Liver (tissue), 9 donors: Measurements from ENCODE around the gene PSMD5. TPM values are rescaled to one million over a fixed set of nuclear protein-coding genes. Genes with fewer than 3 reads are reported as not detected.

ENCODE experiments used
- DNase-seq: peaks from one replicate; pipeline ENCODE4 v3.0.0-alpha.2; 2017; ENCODE audit warnings: low spot score
- H3K27ac ChIP-seq, 2 donors: one replicate each; pipeline ENCODE4 v1.7.0; 2013; ENCODE audit warnings: inconsistent platforms in 2 of 2, low read length in 2 of 2, control low read depth in 1 of 2, low read depth in 1 of 2, mild to moderate bottlenecking in 1 of 2
- H3K27me3 ChIP-seq, 4 donors: one replicate each; pipeline versions ENCODE4 v1.6.1 to v1.7.0; 2013; ENCODE audit warnings: low read length in 3 of 4, inconsistent platforms in 1 of 4, mild to moderate bottlenecking in 1 of 4, moderate library complexity in 1 of 4; ENCODE audit not compliant: control insufficient read depth in 4 of 4, insufficient read depth in 4 of 4
- H3K36me3 ChIP-seq, 4 donors: one replicate each; pipeline versions ENCODE4 v1.6.1 to v1.7.0; 2013; ENCODE audit warnings: low read length in 3 of 4, mild to moderate bottlenecking in 3 of 4, low read depth in 1 of 4, moderate library complexity in 1 of 4; ENCODE audit not compliant: control insufficient read depth in 4 of 4, insufficient read depth in 3 of 4
- H3K4me1 ChIP-seq, 4 donors: one replicate each; pipeline versions ENCODE4 v1.6.1 to v1.7.0; 2013; ENCODE audit warnings: low read length in 3 of 4, mild to moderate bottlenecking in 3 of 4, moderate library complexity in 1 of 4; ENCODE audit not compliant: control insufficient read depth in 4 of 4, insufficient read depth in 4 of 4
- H3K4me3 ChIP-seq, 3 donors: one replicate each; pipeline versions ENCODE4 v1.6.1 to v1.7.0; 2013; ENCODE audit warnings: low read length in 3 of 3, control low read depth in 1 of 3, low read depth in 1 of 3, mild to moderate bottlenecking in 1 of 3
- H3K9ac ChIP-seq, 2 donors: one replicate each; pipeline ENCODE4 v1.7.0; 2013; ENCODE audit warnings: low read length in 2 of 2, mild to moderate bottlenecking in 2 of 2, moderate library complexity in 2 of 2, control low read depth in 1 of 2, low read depth in 1 of 2
- H3K9me3 ChIP-seq, 4 donors: one replicate each; pipeline versions ENCODE4 v1.6.1 to v1.7.0; 2013; ENCODE audit warnings: low read length in 3 of 4; ENCODE audit not compliant: control insufficient read depth in 4 of 4
- EGR1 ChIP-seq, 2 donors: IDR thresholded peaks; 2 replicates each; pipeline ENCODE4 v1.6.1; 2016 to 2018; ENCODE audit warnings: antibody characterized with exemption in 2 of 2, low read depth in 2 of 2
- FOXA1 ChIP-seq: IDR thresholded peaks from 2 replicates; pipeline ENCODE4 v1.6.1; 2016; ENCODE audit warnings: antibody characterized with exemption
- FOXA2 ChIP-seq: IDR thresholded peaks from 2 replicates; pipeline ENCODE4 v1.6.1; 2016; ENCODE audit warnings: antibody characterized with exemption
- GABPA ChIP-seq, 2 donors: IDR thresholded peaks in 1 of 2; conservative IDR thresholded peaks in 1 of 2; 2 replicates each; pipeline ENCODE4 v1.6.1; 2016; ENCODE audit warnings: antibody characterized with exemption in 2 of 2, mild to moderate bottlenecking in 1 of 2, moderate library complexity in 1 of 2
- HNF4A ChIP-seq, 2 donors: conservative IDR thresholded peaks; 2 replicates each; pipeline ENCODE4 v1.6.1; 2016; ENCODE audit warnings: antibody characterized with exemption in 2 of 2, mild to moderate bottlenecking in 2 of 2
- HNF4G ChIP-seq: IDR thresholded peaks from 2 replicates; pipeline ENCODE4 v1.6.1; 2016; ENCODE audit warnings: antibody characterized with exemption
- JUND ChIP-seq, 2 donors: IDR thresholded peaks; 2 replicates each; pipeline ENCODE4 v1.6.1; 2016; ENCODE audit warnings: antibody characterized with exemption in 2 of 2
- NR2F2 ChIP-seq: IDR thresholded peaks from 2 replicates; pipeline ENCODE4 v1.6.1; 2016; ENCODE audit warnings: antibody characterized with exemption
- RAD21 ChIP-seq, 2 donors: IDR thresholded peaks; 2 replicates each; pipeline ENCODE4 v1.6.1; 2016; ENCODE audit warnings: antibody characterized with exemption in 2 of 2, mild to moderate bottlenecking in 2 of 2
- RXRA ChIP-seq, 2 donors: IDR thresholded peaks; 2 replicates each; pipeline ENCODE4 v1.6.1; 2017 to 2018; ENCODE audit warnings: antibody characterized with exemption in 2 of 2, mild to moderate bottlenecking in 1 of 2
- SP1 ChIP-seq: IDR thresholded peaks from 2 replicates; pipeline ENCODE4 v1.6.1; 2018; ENCODE audit warnings: antibody characterized with exemption, mild to moderate bottlenecking
- TAF1 ChIP-seq: conservative IDR thresholded peaks from 2 replicates; pipeline ENCODE4 v1.6.1; 2016; ENCODE audit warnings: antibody characterized with exemption, mild to moderate bottlenecking
- YY1 ChIP-seq: IDR thresholded peaks from 2 replicates; pipeline ENCODE4 v1.6.1; 2016; ENCODE audit warnings: antibody characterized with exemption, mild to moderate bottlenecking
- WGBS: extraction: QIAGEN DNeasy Blood & Tissue Kit; methylation state at CpG from one replicate; pipeline ENCODE4 v1.1.7; 2013; 5-methylcytosine and 5-hydroxymethylcytosine counted together
- polyA plus RNA-seq, 2 donors: library from polyadenylated mRNA; stranded (reverse) in 1 of 2; unstranded in 1 of 2; fragments of 200-250 nt in 1 of 2; fragments of >200 nt in 1 of 2; fragmentation: Nextera tagmentation in 1 of 2; extraction: Ambion mirVana in 1 of 2; gene quantifications; one replicate each; pipeline versions ENCODE4 v1.2.1 to v1.2.3, GENCODE V29; 2013 to 2015
- total RNA-seq, 2 donors: library from RNA; depleted of rRNA; stranded (reverse); fragments of >200 nt; gene quantifications; one replicate each; pipeline ENCODE4 v1.2.3, GENCODE V29; 2014
- TF ChIP-seq, protein P1 (sequence below): IDR thresholded peaks from 2 replicates; pipeline ENCODE4 v1.6.1; 2016; ENCODE audit warnings: antibody characterized with exemption
- TF ChIP-seq, protein P2 (sequence below): IDR thresholded peaks from 2 replicates; pipeline ENCODE4 v1.6.1; 2016; ENCODE audit warnings: antibody characterized with exemption
- TF ChIP-seq, protein P3 (sequence below): fragments of 150-350 bp; IDR thresholded peaks from 2 replicates; pipeline ENCODE4 v1.5.1; 2017; ENCODE audit warnings: improper control_type of control experiment, low read depth, low read length; ENCODE audit not compliant: missing input control
- TF ChIP-seq, protein P4 (sequence below): IDR thresholded peaks from 2 replicates; pipeline ENCODE4 v1.6.1; 2016; ENCODE audit warnings: antibody characterized with exemption
- donor health status: healthy.
- donor health status: healthy.
- donor health status: healthy.
- donor health status: healthy.
- donor health status: healthy.

The PSMD5 gene
- total and polyA plus RNA-seq, 4 donors = 10.9 to 19.1 (median 16.0) TPM

DNA sequence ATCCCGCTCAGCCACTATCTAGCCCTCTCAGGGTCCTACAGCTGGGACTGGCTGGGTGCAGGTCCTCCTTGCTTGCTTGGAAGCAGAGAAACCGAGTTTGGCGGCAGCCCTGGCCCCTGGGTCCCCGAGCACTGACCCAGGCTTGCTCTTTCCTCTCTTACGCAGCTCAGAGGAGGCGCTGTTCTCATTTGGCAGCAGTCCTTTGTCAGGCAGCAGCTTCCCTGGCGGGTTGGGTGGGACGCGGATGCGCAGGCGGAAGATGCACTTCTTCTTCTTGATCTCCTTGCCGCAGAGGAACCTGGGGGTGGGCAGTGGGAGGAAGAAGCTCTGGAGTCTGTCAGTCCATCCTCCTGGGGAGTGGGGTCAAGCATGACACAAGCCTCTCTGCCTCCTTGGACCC lies 19.7 kb upstream of the PSMD5 start:
- no peak overlapping the region for H3K27ac ChIP-seq
- H3K4me3 ChIP-seq = no peak overlapping the region
- TF ChIP-seq NR2F2 = no peak
- TF ChIP-seq RAD21 (IDR thresholded peaks at IDR 0.05) = no peak
- TF ChIP-seq, protein P1, sequence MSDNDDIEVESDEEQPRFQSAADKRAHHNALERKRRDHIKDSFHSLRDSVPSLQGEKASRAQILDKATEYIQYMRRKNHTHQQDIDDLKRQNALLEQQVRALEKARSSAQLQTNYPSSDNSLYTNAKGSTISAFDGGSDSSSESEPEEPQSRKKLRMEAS = no peak
- TF ChIP-seq YY1 = no peak
- TF ChIP-seq TAF1 = no peak
- no peak for TF ChIP-seq EGR1 (IDR thresholded peaks at IDR 0.05; ENCODE audit: low read depth in 2 of 2)
- no peak for TF ChIP-seq RXRA (IDR thresholded peaks at IDR 0.05)
- TF ChIP-seq JUND (IDR thresholded peaks at IDR 0.05) = no peak
- TF ChIP-seq, protein P2, sequence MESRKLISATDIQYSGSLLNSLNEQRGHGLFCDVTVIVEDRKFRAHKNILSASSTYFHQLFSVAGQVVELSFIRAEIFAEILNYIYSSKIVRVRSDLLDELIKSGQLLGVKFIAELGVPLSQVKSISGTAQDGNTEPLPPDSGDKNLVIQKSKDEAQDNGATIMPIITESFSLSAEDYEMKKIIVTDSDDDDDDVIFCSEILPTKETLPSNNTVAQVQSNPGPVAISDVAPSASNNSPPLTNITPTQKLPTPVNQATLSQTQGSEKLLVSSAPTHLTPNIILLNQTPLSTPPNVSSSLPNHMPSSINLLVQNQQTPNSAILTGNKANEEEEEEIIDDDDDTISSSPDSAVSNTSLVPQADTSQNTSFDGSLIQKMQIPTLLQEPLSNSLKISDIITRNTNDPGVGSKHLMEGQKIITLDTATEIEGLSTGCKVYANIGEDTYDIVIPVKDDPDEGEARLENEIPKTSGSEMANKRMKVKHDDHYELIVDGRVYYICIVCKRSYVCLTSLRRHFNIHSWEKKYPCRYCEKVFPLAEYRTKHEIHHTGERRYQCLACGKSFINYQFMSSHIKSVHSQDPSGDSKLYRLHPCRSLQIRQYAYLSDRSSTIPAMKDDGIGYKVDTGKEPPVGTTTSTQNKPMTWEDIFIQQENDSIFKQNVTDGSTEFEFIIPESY = no peak
- TF ChIP-seq FOXA1 = no peak
- no peak for TF ChIP-seq SP1
- no peak for TF ChIP-seq GABPA (IDR thresholded peaks at IDR 0.05 in 1 of 2, conservative IDR thresholded peaks at IDR 0.05 in 1 of 2)
- TF ChIP-seq, protein P3, sequence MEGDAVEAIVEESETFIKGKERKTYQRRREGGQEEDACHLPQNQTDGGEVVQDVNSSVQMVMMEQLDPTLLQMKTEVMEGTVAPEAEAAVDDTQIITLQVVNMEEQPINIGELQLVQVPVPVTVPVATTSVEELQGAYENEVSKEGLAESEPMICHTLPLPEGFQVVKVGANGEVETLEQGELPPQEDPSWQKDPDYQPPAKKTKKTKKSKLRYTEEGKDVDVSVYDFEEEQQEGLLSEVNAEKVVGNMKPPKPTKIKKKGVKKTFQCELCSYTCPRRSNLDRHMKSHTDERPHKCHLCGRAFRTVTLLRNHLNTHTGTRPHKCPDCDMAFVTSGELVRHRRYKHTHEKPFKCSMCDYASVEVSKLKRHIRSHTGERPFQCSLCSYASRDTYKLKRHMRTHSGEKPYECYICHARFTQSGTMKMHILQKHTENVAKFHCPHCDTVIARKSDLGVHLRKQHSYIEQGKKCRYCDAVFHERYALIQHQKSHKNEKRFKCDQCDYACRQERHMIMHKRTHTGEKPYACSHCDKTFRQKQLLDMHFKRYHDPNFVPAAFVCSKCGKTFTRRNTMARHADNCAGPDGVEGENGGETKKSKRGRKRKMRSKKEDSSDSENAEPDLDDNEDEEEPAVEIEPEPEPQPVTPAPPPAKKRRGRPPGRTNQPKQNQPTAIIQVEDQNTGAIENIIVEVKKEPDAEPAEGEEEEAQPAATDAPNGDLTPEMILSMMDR = no peak
- no peaks in the 10 kb centered on the region for H3K27me3 ChIP-seq
- WGBS = 98% methylated on average over 12 of the region's 12 CpGs
- H3K36me3 ChIP-seq = peaks cover 0 to 11% (median 2%) of the 10 kb centered on the region in 4 donors
- H3K9ac ChIP-seq = no peak overlapping the region
- H3K9me3 ChIP-seq = no peaks in the 10 kb centered on the region
- H3K4me1 ChIP-seq = no peaks in the 10 kb centered on the region
- no peak for DNase-seq

GRCh38 chr9:120861935-120862334 lies 19.2 kb upstream of the PSMD5 start:
- peaks cover 0 to 11% (median 2%) of the 10 kb centered on the region in 4 donors for H3K36me3 ChIP-seq
- TF ChIP-seq SP1 (no peak), HNF4A (conservative IDR thresholded peaks at IDR 0.05) (no peak), FOXA1 (no peak), YY1 (no peak), TAF1 (no peak), GABPA (IDR thresholded peaks at IDR 0.05 in 1 of 2, conservative IDR thresholded peaks at IDR 0.05 in 1 of 2) (no peak), HNF4G (no peak), RXRA (IDR thresholded peaks at IDR 0.05) (no peak), NR2F2 (no peak), EGR1 (IDR thresholded peaks at IDR 0.05; ENCODE audit: low read depth in 2 of 2) (no peak), JUND (IDR thresholded peaks at IDR 0.05) (no peak), FOXA2 (no peak)
- TF ChIP-seq, protein P1 = no peak
- TF ChIP-seq, protein P3 = no peak
- TF ChIP-seq, protein P4, sequence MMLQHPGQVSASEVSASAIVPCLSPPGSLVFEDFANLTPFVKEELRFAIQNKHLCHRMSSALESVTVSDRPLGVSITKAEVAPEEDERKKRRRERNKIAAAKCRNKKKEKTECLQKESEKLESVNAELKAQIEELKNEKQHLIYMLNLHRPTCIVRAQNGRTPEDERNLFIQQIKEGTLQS = no peak
- TF ChIP-seq, protein P2 = no peak
- H3K4me1 ChIP-seq = no peaks in the 10 kb centered on the region
- DNase-seq = no peak
- no peak overlapping the region for H3K4me3 ChIP-seq
- H3K9ac ChIP-seq = no peak overlapping the region
- WGBS = 95% methylated on average over 6 of the region's 6 CpGs
- no peak overlapping the region for H3K27ac ChIP-seq
- H3K27me3 ChIP-seq = no peaks in the 10 kb centered on the region
- no peaks in the 10 kb centered on the region for H3K9me3 ChIP-seq
